HG02642 (cell line): ENCODE results near the gene SLC15A5.

Experiments used
- ATAC-seq: cut with Tn5 transposase; IDR thresholded peaks from one replicate; pipeline ENCODE4 v1.9.1; 2021; ENCODE audit warnings: mild to moderate bottlenecking; ENCODE audit not compliant: unreplicated experiment, poor library complexity

SLC15A5 gene

GRCh38 chr12:16266085-16266484 is 11.4 kb downstream of the SLC15A5 start:
- ATAC-seq, result no peak

- ATAC-seq, result no peak
These were observed 15.5 kb downstream of the SLC15A5 start for GRCh38 chr12:16261944-16262475.

- ATAC-seq, result no peak
These were observed 17.3 kb downstream of the SLC15A5 start for GRCh38 chr12:16260206-16260605.

GRCh38 chr12:16258963-16259362 is 18.5 kb downstream of the SLC15A5 start:
- ATAC-seq, result no peak

- no peak for ATAC-seq
These were observed 31.2 kb downstream of the SLC15A5 start for GRCh38 chr12:16246264-16246663.

- ATAC-seq, result no peak
These were observed 32.3 kb downstream of the SLC15A5 start for GRCh38 chr12:16245209-16245608.

- ATAC-seq, result no peak
These were observed 33.7 kb downstream of the SLC15A5 start for GRCh38 chr12:16243487-16244412.

GRCh38 chr12:16241346-16241745 is 36.1 kb downstream of the SLC15A5 start:
- ATAC-seq, result no peak

- ATAC-seq, result no peak
These were observed 38.8 kb downstream of the SLC15A5 start for GRCh38 chr12:16238661-16239060.

- ATAC-seq, result no peak
These were observed 47.8 kb downstream of the SLC15A5 start for GRCh38 chr12:16229676-16230075.

GRCh38 chr12:16228067-16228466 is 49.4 kb downstream of the SLC15A5 start:
- ATAC-seq, result no peak

- ATAC-seq, result no peak
These were observed 51.8 kb downstream of the SLC15A5 start for GRCh38 chr12:16225692-16226091.

GRCh38 chr12:16224196-16224595 is 53.3 kb downstream of the SLC15A5 start:
- no peak for ATAC-seq

- no peak for ATAC-seq
These were observed 55.7 kb downstream of the SLC15A5 start for GRCh38 chr12:16221776-16222175.

GRCh38 chr12:16220120-16220519 is 57.4 kb downstream of the SLC15A5 start:
- ATAC-seq, result no peak

- no peak for ATAC-seq
These were observed 58.3 kb downstream of the SLC15A5 start for GRCh38 chr12:16218934-16219751.

GRCh38 chr12:16218234-16218633 is 59.3 kb downstream of the SLC15A5 start:
- ATAC-seq, result no peak

- ATAC-seq, result no peak
These were observed 65.8 kb downstream of the SLC15A5 start for GRCh38 chr12:16211731-16212130.

GRCh38 chr12:16198884-16199283 is 78.6 kb downstream of the SLC15A5 start:
- ATAC-seq, result peak; percentile 98

GRCh38 chr12:16197600-16197999 is 79.9 kb downstream of the SLC15A5 start:
- no peak for ATAC-seq

- ATAC-seq, result no peak
These were observed 87.6 kb downstream of the SLC15A5 start for GRCh38 chr12:16189849-16190248.
